Cortex of kidney (tissue), 1 donor: ENCODE measurements around the gene UGT1A6.
"Not testable (repeated sequence)": the region's sequence is repeated elsewhere in the genome, so short reads cannot be mapped to it uniquely, and the experiment has no call there.

Experiments used
- DNase-seq: peaks from one replicate; lab custom pipeline; 2025; lab: John Stamatoyannopoulos, UW

UGT1A6 gene

GRCh38 chr2:233686928-233687327 is 5.8 kb upstream of the UGT1A6 start:
- DNase-seq = no peak

GRCh38 chr2:233688341-233688740 is 4.3 kb upstream of the UGT1A6 start:
- DNase-seq = no peak

GRCh38 chr2:233689031-233689430 is 3.7 kb upstream of the UGT1A6 start:
- DNase-seq = no peak

- DNase-seq = no peak
These were observed 3.2 kb upstream of the UGT1A6 start for GRCh38 chr2:233689501-233689900.

GRCh38 chr2:233690444-233690843 is 2.2 kb upstream of the UGT1A6 start:
- no peak for DNase-seq

- DNase-seq = no peak
These were observed 952 bp upstream of the UGT1A6 start for GRCh38 chr2:233691443-233692433.

- no peak for DNase-seq
These were observed 1.3 kb downstream of the UGT1A6 start for GRCh38 chr2:233693963-233694362.

- no peak for DNase-seq
These were observed 6.0 kb downstream of the UGT1A6 start for GRCh38 chr2:233698740-233699139.

- DNase-seq = no peak
These were observed 6.8 kb downstream of the UGT1A6 start for GRCh38 chr2:233699424-233700027.

GRCh38 chr2:233700028-233700635 is 7.4 kb downstream of the UGT1A6 start:
- DNase-seq = no peak

- not testable (repeated sequence) for DNase-seq
These were observed 8.2 kb downstream of the UGT1A6 start for GRCh38 chr2:233700842-233701241.

GRCh38 chr2:233702238-233702637 is 9.5 kb downstream of the UGT1A6 start:
- DNase-seq = no peak

- no peak for DNase-seq
These were observed 13.3 kb downstream of the UGT1A6 start for GRCh38 chr2:233705911-233706506.

- no peak for DNase-seq
These were observed 14.0 kb downstream of the UGT1A6 start for GRCh38 chr2:233706720-233707119.

GRCh38 chr2:233707940-233708644 is 15.4 kb downstream of the UGT1A6 start:
- DNase-seq = no peak

- DNase-seq = no peak
These were observed 16.3 kb downstream of the UGT1A6 start for GRCh38 chr2:233708942-233709341.

- DNase-seq = no peak
These were observed 18.8 kb downstream of the UGT1A6 start for GRCh38 chr2:233711312-233712008.

- no peak for DNase-seq
These were observed 20.0 kb downstream of the UGT1A6 start, which contains the start of gene UGT1A5 for GRCh38 chr2:233712611-233713261. UGT1A5 (plus strand) TSS chr2:233712907; CDS start chr2:233712992, 85 bp downstream.

GRCh38 chr2:233713262-233713615 is 20.5 kb downstream of the UGT1A6 start:
- no peak for DNase-seq

GRCh38 chr2:233714121-233714520 is 21.4 kb downstream of the UGT1A6 start:
- DNase-seq = no peak

- no peak for DNase-seq
These were observed 25.9 kb downstream of the UGT1A6 start, which contains the start of gene UGT1A4 for GRCh38 chr2:233718552-233718951. UGT1A4 (plus strand) TSS chr2:233718736; CDS start chr2:233718821, 85 bp downstream.
